ENCODE data around the gene PALD1.
A peak's percentile ranks its signal among the peaks of the same experiment; 100 is the strongest.

The PALD1 gene

GRCh38 chr10:70513848-70514309 is 35.3 kb downstream of the PALD1 start:
- TF ChIP-seq POLR2A (IDR thresholded peaks at IDR 0.05; ENCODE audit: low read depth, low read length) (no peak), POLR2AphosphoS5 (IDR thresholded peaks at IDR 0.05; ENCODE audit: low read depth, low read length) (no peak), TAF1 (IDR thresholded peaks at IDR 0.05; ENCODE audit: borderline replicate concordance, low read depth, low read length) (no peak)
- DNase-seq (ENCODE audit: insufficient read length) (peak; percentile 89), FAIRE-seq (peak; percentile 99)

DNA sequence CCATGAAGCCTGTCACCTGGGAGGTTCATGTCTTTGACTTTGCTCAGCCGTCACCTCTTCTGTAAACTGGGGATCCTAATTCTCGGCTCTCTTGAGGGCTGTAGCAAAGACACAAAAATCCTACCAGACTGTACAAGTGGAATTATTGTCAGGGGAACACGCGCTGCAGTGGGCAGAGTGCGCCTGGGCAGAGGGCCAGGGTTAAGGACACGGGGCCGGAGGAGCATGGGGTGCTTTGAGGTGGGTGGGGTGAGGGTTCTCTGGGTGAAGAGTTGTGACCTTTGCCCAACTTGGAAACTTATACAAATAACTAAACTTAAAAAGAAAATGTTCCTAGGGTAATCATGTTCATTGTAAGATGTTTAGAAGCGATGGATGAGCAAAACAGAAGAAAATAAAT is 36.0 kb downstream of the PALD1 start:
- TF ChIP-seq POLR2A (IDR thresholded peaks at IDR 0.05; ENCODE audit: low read depth, low read length) (no peak), TAF1 (IDR thresholded peaks at IDR 0.05; ENCODE audit: borderline replicate concordance, low read depth, low read length) (no peak), POLR2AphosphoS5 (IDR thresholded peaks at IDR 0.05; ENCODE audit: low read depth, low read length) (no peak)
- no peak for DNase-seq (ENCODE audit: insufficient read length)
- no peak for FAIRE-seq

GRCh38 chr10:70515035-70515667 is 36.6 kb downstream of the PALD1 start:
- DNase-seq (ENCODE audit: insufficient read length) (no peak), FAIRE-seq (peak; percentile 38)

DNA sequence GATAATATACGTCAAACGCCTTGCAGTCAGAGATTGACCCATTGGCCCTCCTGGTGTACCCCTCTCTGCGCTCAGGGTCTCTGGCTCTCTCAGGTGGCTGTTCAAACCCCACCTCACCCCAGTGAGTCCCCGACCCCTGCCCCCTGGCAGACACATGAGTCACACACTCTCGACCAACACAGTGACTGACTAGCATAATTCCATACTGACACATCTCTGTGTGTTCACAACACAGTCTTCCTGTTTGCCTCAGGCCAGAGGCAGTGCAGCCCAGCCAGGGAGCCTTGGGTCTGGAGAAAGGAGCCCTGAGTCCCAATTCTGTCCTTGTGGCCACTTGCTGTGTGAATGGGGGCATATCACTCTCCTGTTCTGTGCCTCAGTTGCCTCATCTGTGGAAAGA is 40.1 kb downstream of the PALD1 start:
- TF ChIP-seq POLR2AphosphoS5 (IDR thresholded peaks at IDR 0.05; ENCODE audit: low read depth, low read length) (no peak), POLR2A (IDR thresholded peaks at IDR 0.05; ENCODE audit: low read depth, low read length) (no peak), TAF1 (IDR thresholded peaks at IDR 0.05; ENCODE audit: borderline replicate concordance, low read depth, low read length) (no peak)
- DNase-seq (ENCODE audit: insufficient read length) (no peak), FAIRE-seq (no peak)

More at GRCh38 chr10:70515035-70515667, 36.6 kb downstream of the PALD1 start:
- TF ChIP-seq TAF1 (IDR thresholded peaks at IDR 0.05; ENCODE audit: borderline replicate concordance, low read depth, low read length): no peak
- no peak for TF ChIP-seq POLR2A (IDR thresholded peaks at IDR 0.05; ENCODE audit: low read depth, low read length)
- TF ChIP-seq POLR2AphosphoS5 (IDR thresholded peaks at IDR 0.05; ENCODE audit: low read depth, low read length): no peak

- TF ChIP-seq POLR2AphosphoS5 (IDR thresholded peaks at IDR 0.05; ENCODE audit: low read depth, low read length): no peak
- TF ChIP-seq POLR2A (IDR thresholded peaks at IDR 0.05; ENCODE audit: low read depth, low read length): no peak
- TF ChIP-seq TAF1 (IDR thresholded peaks at IDR 0.05; ENCODE audit: borderline replicate concordance, low read depth, low read length): no peak
- no peak for FAIRE-seq
Measured at GRCh38 chr10:70523057-70523456, 44.5 kb downstream of the PALD1 start.

GRCh38 chr10:70523549-70523948 is 45.0 kb downstream of the PALD1 start:
- no peak for DNase-seq (ENCODE audit: insufficient read length)
- FAIRE-seq: no peak
- TF ChIP-seq TAF1 (IDR thresholded peaks at IDR 0.05; ENCODE audit: borderline replicate concordance, low read depth, low read length) (no peak), POLR2A (IDR thresholded peaks at IDR 0.05; ENCODE audit: low read depth, low read length) (no peak), POLR2AphosphoS5 (IDR thresholded peaks at IDR 0.05; ENCODE audit: low read depth, low read length) (no peak)

More at GRCh38 chr10:70523057-70523456, 44.5 kb downstream of the PALD1 start:
- DNase-seq (ENCODE audit: insufficient read length): no peak

- no peak for TF ChIP-seq TAF1 (IDR thresholded peaks at IDR 0.05; ENCODE audit: borderline replicate concordance, low read depth, low read length)
- TF ChIP-seq POLR2AphosphoS5 (IDR thresholded peaks at IDR 0.05; ENCODE audit: low read depth, low read length): no peak
- no peak for TF ChIP-seq POLR2A (IDR thresholded peaks at IDR 0.05; ENCODE audit: low read depth, low read length)
- DNase-seq (ENCODE audit: insufficient read length) (no peak), FAIRE-seq (no peak)
Measured at GRCh38 chr10:70528314-70528713, 49.7 kb downstream of the PALD1 start.

- DNase-seq (ENCODE audit: insufficient read length) (no peak), FAIRE-seq (peak; percentile 95)
- TF ChIP-seq TAF1 (IDR thresholded peaks at IDR 0.05; ENCODE audit: borderline replicate concordance, low read depth, low read length) (no peak), POLR2AphosphoS5 (IDR thresholded peaks at IDR 0.05; ENCODE audit: low read depth, low read length) (no peak), POLR2A (IDR thresholded peaks at IDR 0.05; ENCODE audit: low read depth, low read length) (no peak)
Measured at GRCh38 chr10:70528741-70529362, 50.3 kb downstream of the PALD1 start.

DNA sequence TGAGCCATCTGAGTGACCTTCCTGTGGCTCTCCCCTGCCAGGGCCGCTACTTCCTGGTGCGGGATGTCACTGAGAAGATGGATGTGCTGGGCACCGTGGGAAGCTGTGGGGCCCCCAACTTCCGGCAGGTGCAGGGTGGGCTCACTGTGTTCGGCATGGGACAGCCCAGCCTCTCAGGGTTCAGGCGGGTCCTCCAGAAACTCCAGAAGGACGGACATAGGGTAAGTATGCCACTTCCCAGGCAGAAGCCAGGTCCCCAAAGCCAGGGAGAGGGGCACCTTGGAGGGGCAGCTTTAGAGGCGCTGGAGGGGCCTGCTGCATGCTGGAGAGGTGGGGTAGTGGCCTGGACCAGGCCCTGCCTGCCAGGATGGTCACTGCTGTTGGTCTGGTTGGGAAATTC is 51.3 kb downstream of the PALD1 start:
- TF ChIP-seq POLR2AphosphoS5 (IDR thresholded peaks at IDR 0.05; ENCODE audit: low read depth, low read length) (no peak), TAF1 (IDR thresholded peaks at IDR 0.05; ENCODE audit: borderline replicate concordance, low read depth, low read length) (no peak), POLR2A (IDR thresholded peaks at IDR 0.05; ENCODE audit: low read depth, low read length) (no peak)
- no peak for FAIRE-seq
- no peak for DNase-seq (ENCODE audit: insufficient read length)

DNA sequence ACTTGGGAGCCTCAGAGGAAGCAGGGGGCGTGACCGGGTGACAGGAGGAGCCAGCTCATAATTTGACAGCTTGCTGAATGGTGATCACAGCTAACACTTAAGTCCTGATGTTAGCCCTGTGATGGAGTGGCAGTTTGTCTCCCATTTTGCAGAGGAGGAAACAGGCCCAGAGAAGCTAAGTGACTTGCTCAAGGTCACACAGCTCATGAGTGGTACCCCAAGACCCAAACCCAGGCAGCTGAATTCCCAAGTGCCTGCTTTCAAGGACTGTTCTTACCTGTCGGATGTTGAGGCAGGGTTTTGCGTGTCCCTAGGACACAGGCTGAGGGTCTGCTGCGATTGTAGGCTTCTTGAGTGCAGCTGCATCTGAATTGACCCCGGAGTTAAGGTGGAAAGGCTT is 51.7 kb downstream of the PALD1 start:
- DNase-seq (ENCODE audit: insufficient read length) (no peak), FAIRE-seq (no peak)
- TF ChIP-seq POLR2A (IDR thresholded peaks at IDR 0.05; ENCODE audit: low read depth, low read length) (no peak), TAF1 (IDR thresholded peaks at IDR 0.05; ENCODE audit: borderline replicate concordance, low read depth, low read length) (no peak), POLR2AphosphoS5 (IDR thresholded peaks at IDR 0.05; ENCODE audit: low read depth, low read length) (no peak)

- TF ChIP-seq TAF1 (IDR thresholded peaks at IDR 0.05; ENCODE audit: borderline replicate concordance, low read depth, low read length) (no peak), POLR2AphosphoS5 (IDR thresholded peaks at IDR 0.05; ENCODE audit: low read depth, low read length) (no peak), POLR2A (IDR thresholded peaks at IDR 0.05; ENCODE audit: low read depth, low read length) (no peak)
- DNase-seq (ENCODE audit: insufficient read length): no peak
- FAIRE-seq: no peak
Measured at GRCh38 chr10:70532554-70533188, 54.1 kb downstream of the PALD1 start.

All from GM12892 (cell line).